ENCODE results near the gene SLAMF6.

Gene SLAMF6

DNA sequence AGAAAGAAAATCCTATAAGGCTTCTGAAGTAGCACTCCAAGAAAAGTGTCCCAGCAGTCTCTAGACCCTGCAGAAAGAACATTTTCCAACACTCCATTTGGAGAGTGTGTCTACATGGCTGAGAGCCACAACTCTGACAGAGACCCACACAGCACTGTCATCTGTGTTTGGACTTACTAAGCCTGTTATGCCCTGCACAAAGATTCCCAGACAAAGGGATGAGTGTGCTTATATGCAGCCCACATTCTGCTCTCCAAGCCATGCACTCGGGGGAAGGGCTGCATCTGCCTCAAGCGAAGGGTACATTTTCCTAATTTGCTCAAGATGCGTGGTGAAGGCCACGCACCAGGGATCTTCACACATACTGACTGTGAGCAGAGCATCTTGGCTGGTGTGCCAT, 24.4 kb upstream of the SLAMF6 start:
- H3K36me3 ChIP-seq = no peaks in the 10 kb centered on the region
- no peak overlapping the region for H3K4me3 ChIP-seq (ENCODE audit: low read depth, low read length)
- H3K27me3 ChIP-seq (ENCODE audit: insufficient read depth, low read depth, severe bottlenecking) = peaks cover 88% of the 10 kb centered on the region
- H3K9me3 ChIP-seq (ENCODE audit: severe bottlenecking) = no peaks in the 10 kb centered on the region
- TF ChIP-seq, protein P1, sequence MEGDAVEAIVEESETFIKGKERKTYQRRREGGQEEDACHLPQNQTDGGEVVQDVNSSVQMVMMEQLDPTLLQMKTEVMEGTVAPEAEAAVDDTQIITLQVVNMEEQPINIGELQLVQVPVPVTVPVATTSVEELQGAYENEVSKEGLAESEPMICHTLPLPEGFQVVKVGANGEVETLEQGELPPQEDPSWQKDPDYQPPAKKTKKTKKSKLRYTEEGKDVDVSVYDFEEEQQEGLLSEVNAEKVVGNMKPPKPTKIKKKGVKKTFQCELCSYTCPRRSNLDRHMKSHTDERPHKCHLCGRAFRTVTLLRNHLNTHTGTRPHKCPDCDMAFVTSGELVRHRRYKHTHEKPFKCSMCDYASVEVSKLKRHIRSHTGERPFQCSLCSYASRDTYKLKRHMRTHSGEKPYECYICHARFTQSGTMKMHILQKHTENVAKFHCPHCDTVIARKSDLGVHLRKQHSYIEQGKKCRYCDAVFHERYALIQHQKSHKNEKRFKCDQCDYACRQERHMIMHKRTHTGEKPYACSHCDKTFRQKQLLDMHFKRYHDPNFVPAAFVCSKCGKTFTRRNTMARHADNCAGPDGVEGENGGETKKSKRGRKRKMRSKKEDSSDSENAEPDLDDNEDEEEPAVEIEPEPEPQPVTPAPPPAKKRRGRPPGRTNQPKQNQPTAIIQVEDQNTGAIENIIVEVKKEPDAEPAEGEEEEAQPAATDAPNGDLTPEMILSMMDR (IDR thresholded peaks at IDR 0.05; ENCODE audit: low read depth, low read length) = no peak
- no peak for DNase-seq
- H3K27ac ChIP-seq = no peak overlapping the region

DNA sequence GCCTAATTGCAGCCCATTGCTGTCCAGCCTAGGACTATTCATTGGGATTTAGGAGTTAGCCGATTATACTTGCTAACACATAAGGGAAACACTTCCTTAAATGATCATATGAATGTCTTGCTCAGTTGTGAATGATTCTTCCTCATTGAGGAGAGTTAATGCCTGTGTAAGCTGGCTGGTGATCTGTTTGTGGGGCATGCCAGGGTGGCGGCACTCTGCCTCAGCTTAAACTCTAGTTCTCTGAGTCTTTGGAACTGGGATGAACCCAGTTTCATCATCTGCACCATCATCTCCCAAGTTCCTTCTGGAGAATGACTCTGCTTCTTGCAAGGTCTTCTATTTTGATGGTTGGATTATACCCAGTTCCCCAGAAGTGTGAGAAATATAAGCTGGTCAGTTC, 23.9 kb upstream of the SLAMF6 start:
- Histone ChIP-seq H3K36me3 (no peaks in the 10 kb centered on the region), H3K4me3 (ENCODE audit: low read depth, low read length) (no peak overlapping the region), H3K27ac (no peak overlapping the region), H3K9me3 (ENCODE audit: severe bottlenecking) (no peaks in the 10 kb centered on the region), H3K27me3 (ENCODE audit: insufficient read depth, low read depth, severe bottlenecking) (peaks cover 88% of the 10 kb centered on the region)
- DNase-seq = no peak
- TF ChIP-seq, protein P1 (IDR thresholded peaks at IDR 0.05; ENCODE audit: low read depth, low read length) = no peak

DNA sequence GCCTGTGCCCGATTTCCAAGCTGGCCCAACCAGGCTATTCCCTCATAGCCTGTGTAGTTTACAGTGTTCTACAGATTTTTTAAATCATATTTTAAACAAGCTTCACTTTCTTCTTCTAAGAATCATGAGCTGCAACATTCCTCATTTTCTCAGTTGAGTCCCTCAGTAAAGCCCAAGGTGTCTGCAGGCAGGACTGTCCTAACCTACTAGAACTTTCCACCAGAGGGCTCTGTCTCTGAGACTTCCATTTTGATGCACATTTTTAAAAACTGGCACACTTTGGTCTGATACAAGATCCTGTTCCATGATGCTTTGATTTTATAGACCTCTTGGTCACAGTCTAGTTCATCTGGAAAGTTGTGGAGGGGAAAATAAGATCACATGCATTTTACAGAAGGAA, 21.6 kb upstream of the SLAMF6 start:
- Histone ChIP-seq H3K27me3 (ENCODE audit: insufficient read depth, low read depth, severe bottlenecking) (peaks cover 87% of the 10 kb centered on the region), H3K27ac (no peak overlapping the region), H3K36me3 (no peaks in the 10 kb centered on the region), H3K9me3 (ENCODE audit: severe bottlenecking) (no peaks in the 10 kb centered on the region), H3K4me3 (ENCODE audit: low read depth, low read length) (no peak overlapping the region)
- TF ChIP-seq, protein P1 (IDR thresholded peaks at IDR 0.05; ENCODE audit: low read depth, low read length) = peak; percentile 49
- DNase-seq = no peak

DNA sequence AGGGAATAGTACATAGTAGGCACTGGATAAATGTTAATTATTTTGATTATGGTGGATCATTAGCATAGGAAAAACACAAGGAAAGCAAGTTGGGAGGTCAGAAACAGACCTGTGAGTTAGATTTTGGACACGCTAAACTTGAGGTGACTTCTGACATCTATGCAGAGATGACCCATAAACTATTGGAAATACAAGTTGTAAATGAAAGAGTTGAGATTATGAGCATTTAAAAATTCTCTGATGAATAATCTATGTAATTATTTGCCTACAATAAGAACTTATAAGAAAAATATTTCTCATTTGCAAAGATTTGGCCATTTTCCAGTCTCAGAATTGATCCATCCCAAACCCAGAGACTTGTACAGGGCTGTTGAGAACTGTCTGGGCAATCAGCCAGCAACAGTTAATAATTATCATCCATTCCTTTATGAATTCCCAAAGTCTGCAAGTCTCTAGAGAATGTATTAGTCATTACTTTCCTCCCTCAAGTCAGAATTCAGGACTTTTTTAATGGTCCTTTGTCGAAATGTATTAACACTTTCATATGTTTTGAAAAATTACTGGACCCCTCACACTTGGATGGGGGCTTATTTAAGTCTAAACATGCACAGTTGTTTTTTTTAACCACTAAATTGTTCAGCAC, 19.4 kb upstream of the SLAMF6 start:
- no peak for DNase-seq
- H3K4me3 ChIP-seq (ENCODE audit: low read depth, low read length) = no peak overlapping the region
- H3K36me3 ChIP-seq = no peaks in the 10 kb centered on the region
- H3K27me3 ChIP-seq (ENCODE audit: insufficient read depth, low read depth, severe bottlenecking) = peaks cover 81% of the 10 kb centered on the region
- no peak overlapping the region for H3K27ac ChIP-seq
- H3K9me3 ChIP-seq (ENCODE audit: severe bottlenecking) = peaks cover 2% of the 10 kb centered on the region
- TF ChIP-seq, protein P1 (IDR thresholded peaks at IDR 0.05; ENCODE audit: low read depth, low read length) = no peak

DNA sequence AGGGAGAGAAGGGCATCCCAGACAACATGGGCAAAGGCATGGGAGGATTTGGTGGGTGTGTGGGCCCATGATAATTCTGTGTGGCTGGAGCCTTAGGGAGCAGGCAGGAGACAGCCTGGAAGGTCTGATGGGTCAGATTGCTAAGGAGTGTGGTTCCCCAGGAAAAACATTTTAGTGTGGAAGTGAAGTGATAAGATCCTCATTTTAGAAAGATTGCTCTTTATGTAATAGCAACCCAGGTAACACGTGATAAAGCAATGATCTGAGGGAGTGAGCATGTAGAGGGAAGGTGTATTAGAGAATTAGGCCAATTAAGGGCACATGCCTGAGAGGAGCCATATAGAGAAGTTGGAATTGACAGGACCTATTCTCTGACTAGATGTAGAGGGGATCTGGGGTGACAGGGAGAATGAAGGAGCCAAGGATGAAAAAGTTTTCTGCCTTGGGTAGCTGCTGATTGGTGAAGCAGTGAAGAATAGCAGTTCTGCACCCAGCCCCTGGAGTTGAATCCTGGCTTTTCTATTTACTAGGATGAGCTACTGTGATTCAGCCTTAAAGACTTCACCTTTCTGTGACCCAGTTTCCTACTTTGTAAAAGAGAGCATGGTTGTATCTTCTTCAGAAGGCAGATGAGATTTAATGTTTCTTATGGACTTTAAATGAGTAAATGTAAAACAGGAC, 18.7 kb upstream of the SLAMF6 start:
- no peak for DNase-seq
- H3K4me3 ChIP-seq (ENCODE audit: low read depth, low read length) = no peak overlapping the region
- no peaks in the 10 kb centered on the region for H3K36me3 ChIP-seq
- TF ChIP-seq, protein P1 (IDR thresholded peaks at IDR 0.05; ENCODE audit: low read depth, low read length) = no peak
- peaks cover 2% of the 10 kb centered on the region for H3K9me3 ChIP-seq (ENCODE audit: severe bottlenecking)
- H3K27me3 ChIP-seq (ENCODE audit: insufficient read depth, low read depth, severe bottlenecking) = peaks cover 84% of the 10 kb centered on the region
- H3K27ac ChIP-seq = no peak overlapping the region

Measured in WERI-Rb-1 (cell line).